ENCODE data around the gene JUNB. TPM values are rescaled to one million over a fixed set of nuclear protein-coding genes. Genes with fewer than 3 reads are reported as not detected.

The JUNB gene
- total RNA-seq: 101 and 105 TPM in 2 replicates

GRCh38 chr19:12791345-12792050 lies at the start of gene JUNB:
JUNB (plus strand) TSS chr19:12791486; CDS start chr19:12791772, 286 bp downstream.
- intact Hi-C loops (cut with micrococcal nuclease): loop anchor here (1.0 to 5.0 kb wide), 5 partner anchors 9 to 1354 kb away; partner anchors contain the start of genes DHPS, IER2, ODAD3 and PRKCSH

- intact Hi-C loops (cut with micrococcal nuclease): no loop called here
Observed at GRCh38 chr19:12745166-12745897, 46.0 kb upstream of the JUNB start.

DNA sequence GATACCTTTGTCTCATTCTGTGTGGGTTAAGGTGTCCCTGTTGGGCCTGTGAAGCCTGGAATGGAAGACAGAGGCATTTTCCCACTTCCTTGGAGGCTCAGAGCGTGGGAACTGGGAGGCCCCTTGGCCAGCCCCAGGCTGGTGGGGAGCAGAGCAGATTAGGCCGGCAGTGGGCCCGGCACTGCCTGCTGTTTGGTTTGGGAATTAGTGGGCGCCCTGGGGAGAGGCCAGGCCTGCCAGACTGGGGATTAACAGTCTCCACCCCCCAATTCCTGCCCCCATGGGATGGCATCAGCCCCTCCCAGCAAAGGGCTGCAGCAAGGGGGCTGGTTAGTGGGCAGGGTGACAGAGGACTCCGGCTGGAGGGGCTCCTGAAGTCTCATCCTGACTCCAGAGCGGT lies 42.8 kb upstream of the JUNB start:
- intact Hi-C loops (cut with micrococcal nuclease): no loop called here

DNA sequence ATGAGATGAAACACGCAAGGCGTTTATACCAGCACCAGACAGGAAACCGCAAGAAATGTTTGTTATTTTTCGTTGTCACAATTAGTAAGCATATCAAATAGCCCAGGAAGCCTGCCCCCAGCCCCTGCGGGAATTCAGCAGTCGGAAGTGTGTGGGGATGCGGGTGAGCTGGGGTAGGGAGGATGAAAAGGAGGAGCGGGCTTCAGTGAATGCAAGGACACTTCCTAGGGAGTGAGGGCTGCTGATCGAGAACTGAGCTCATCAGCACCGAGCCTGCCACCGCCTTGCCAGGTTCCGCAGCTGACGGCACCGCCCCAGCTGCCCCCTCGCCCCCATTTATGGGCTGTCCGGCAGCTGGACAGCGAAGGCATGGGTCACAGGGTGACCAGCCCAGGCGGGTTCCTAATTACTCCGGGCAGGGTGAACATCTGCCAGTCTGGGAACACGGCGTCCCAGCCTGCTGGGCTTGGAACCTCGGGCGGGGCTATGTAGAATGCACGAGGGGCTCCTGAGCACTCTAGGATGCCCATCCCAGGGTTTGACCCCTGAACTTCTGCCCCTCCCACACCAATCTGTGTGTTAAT lies 41.3 kb upstream of the JUNB start:
- intact Hi-C loops (cut with micrococcal nuclease): no loop called here

DNA sequence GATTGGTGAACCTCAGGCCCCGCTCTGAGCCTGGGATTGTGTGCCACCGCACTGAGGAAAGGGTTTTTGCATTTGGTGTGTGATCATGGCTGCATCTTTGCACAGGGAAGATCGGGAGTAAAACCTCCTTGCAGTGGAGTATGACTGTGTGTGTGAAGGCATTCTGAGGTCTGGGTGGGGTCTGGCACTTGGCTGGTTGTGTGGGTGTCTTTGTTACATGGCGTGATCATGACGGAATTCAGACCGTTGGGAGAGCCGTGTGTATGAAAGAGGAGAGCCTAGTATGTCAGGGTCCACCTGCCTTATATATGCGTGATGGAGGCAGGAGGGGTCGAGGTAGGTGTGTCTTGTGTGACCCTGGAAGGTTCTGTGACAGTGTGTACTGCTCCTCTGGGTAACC lies 40.4 kb upstream of the JUNB start:
- intact Hi-C loops (cut with micrococcal nuclease): no loop called here

DNA sequence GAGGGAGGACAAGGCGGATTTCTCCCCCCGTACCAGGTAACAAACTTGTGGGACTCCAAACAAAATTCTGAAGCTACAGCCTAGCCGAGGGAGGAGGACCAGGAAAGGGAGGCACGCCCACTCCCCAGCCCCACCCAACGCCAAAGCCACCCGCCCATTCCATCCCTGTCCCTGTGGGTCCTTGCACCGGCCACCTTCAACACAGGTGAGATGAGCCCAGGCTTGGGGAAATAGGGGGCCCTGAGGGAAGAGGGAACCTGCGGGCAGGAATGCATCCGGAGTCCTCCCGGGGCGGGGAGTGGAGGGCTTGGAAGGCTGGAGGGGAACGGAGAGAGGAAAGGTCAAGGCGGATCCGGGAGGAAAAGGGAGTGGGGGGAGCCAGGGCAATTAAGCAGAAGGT lies 39.7 kb upstream of the JUNB start, which contains the start of gene BEST2:
TSS of gene BEST2 (plus strand) at position 157 of the 400 bp plus-strand sequence. CDS start 802 bp downstream, outside the sequence.
- intact Hi-C loops (cut with micrococcal nuclease): no loop called here

DNA sequence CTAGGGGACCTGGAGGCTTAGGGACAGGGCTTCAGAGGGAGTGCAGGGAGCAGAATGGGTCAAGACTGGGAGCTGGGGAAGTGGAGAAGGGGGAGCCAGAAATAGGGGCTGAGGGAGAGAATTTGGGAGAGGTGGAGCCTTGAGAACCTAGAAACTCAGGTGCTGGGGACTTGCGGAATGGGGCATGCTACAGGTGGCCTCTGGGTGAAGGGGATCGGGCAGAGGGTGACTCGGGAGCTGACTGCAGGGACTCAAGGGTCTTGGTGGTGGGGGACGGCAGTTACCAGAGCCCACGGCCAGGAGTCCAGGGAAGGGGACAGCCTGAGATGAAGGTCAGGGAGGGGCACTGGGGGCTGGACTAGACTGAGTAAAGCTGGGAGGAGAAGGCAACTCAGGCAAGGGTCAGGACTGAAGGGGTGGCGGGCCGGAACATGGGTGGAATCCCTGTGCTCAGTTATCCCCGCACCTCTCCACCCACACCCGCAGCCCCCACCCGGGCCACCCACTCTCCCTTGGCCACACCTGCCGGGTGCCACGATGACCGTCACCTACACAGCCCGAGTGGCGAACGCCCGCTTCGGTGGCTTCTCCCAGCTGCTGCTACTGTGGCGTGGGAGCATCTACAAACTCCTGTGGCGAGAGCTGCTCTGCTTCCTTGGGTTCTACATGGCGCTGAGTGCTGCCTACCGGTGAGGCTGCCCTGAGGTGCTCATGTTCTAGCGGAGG lies 39.1 kb upstream of the JUNB start:
- intact Hi-C loops (cut with micrococcal nuclease): no loop called here

DNA sequence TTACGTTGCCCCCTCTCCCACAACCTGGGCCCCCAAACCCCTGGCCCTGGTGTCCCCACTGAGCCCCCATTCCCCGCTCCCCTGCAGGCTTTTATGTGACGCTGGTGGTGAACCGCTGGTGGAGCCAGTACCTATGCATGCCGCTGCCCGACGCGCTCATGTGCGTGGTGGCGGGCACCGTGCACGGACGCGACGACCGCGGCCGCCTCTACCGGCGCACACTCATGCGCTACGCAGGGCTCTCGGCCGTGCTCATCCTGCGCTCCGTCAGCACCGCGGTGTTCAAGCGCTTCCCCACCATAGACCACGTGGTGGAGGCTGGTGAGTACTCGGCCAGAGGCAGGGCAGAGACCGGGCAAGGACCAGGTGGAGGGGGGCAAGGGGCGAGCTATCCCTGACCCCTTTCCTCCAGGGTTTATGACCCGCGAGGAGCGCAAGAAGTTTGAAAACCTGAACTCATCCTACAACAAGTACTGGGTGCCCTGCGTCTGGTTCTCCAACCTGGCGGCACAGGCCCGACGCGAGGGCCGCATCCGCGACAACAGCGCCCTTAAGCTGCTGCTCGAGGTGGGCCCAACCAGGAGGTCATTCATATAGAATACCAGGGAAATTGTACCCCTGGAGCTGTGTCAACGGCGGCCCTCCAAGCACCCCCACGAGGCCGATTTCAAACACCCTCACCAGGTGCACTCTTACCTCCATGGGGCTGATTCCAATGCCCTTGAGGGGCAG lies 36.7 kb upstream of the JUNB start:
- intact Hi-C loops (cut with micrococcal nuclease): no loop called here

- intact Hi-C loops (cut with micrococcal nuclease): loop anchor here (2.0 kb wide), 1 partner anchor 22 kb away; the partner anchor contains the start of gene TRIR
Observed at GRCh38 chr19:12756150-12756883, 35.0 kb upstream of the JUNB start.

- intact Hi-C loops (cut with micrococcal nuclease): loop anchor here (1.0 to 2.0 kb wide), 3 partner anchors 23 to 193 kb away; partner anchors contain the start of gene TRIR
Observed at GRCh38 chr19:12757544-12758274, 33.6 kb upstream of the JUNB start.

- intact Hi-C loops (cut with micrococcal nuclease): loop anchor here (1.0 to 10.0 kb wide), 2 partner anchors 37 to 175 kb away; partner anchors contain the start of genes CALR and FARSA
Observed at GRCh38 chr19:12759686-12760085, 31.6 kb upstream of the JUNB start.

DNA sequence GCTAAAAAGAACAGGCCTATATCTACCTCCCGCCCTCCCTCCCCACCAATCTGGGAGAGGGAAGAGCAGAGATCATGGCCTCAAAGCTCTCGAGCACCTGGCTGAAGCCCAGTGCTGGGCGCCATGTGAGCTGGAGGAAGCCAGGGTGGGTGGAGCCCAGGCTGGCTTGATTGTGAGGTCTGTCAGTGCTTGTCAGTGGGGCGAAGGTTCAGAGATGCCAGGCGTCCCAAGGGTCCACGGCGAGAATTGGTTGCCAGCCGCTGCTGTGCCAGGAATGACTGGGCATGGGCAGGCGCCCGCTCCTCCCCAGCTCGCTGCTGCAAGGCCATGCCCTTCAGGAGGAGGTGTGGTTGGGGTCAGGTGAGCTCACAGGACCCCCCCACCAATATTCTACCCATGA lies 28.2 kb upstream of the JUNB start:
- intact Hi-C loops (cut with micrococcal nuclease): loop anchor here (10.0 kb wide), 1 partner anchor 172 kb away; the partner anchor contains the start of genes CALR and FARSA

DNA sequence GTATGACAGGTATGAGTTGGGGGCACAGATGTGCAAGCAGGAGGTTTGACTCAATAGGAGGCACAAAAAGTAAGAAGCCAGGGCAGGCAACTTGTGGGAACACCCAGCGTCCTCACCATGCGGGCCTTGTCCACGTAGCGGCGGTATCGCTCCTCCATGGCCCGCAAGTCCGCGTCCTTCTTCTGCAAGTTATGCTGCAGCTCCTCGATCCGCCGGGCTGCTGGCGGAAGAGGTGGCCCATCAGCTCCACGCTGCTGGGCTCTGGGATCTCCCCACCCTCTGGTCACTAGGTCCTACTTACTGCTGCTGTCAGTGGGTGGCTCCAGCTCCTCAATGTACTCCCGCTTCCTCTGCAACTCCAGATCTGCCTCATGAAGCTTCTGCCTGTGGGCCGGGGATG lies 26.6 kb upstream of the JUNB start:
- intact Hi-C loops (cut with micrococcal nuclease): loop anchor here (10.0 kb wide), 1 partner anchor 170 kb away; the partner anchor contains the start of genes CALR and FARSA

- intact Hi-C loops (cut with micrococcal nuclease): loop anchor here (1.0 to 10.0 kb wide), 3 partner anchors 30 to 169 kb away; partner anchors contain the start of genes CALR and FARSA
Observed at GRCh38 chr19:12766051-12766521, 25.2 kb upstream of the JUNB start.

DNA sequence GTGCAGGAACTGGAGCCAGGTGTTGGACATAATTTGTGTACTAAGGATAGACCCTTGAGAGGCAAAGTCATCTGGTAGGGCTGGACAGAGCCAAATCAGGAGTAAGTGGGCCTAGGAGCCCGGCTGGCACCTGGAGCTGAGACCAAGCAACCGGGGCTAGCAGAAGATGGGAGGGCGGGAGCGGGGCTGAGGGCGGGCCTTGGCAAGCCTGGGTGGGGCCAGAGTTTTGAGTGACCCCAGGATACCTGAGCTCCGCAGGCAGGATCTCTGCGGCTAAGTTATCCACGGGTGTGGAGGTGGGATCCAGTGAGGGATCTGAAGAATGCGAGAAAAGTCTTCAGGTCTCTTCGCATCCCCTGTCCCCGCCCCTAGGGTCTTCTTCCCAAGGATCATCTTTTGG lies 24.1 kb upstream of the JUNB start:
- intact Hi-C loops (cut with micrococcal nuclease): loop anchor here (10.0 kb wide), 1 partner anchor 168 kb away; the partner anchor contains the start of genes CALR and FARSA

GRCh38 chr19:12767666-12768065 lies 23.6 kb upstream of the JUNB start:
- intact Hi-C loops (cut with micrococcal nuclease): loop anchor here (10.0 kb wide), 1 partner anchor 167 kb away; the partner anchor contains the start of genes CALR and FARSA

DNA sequence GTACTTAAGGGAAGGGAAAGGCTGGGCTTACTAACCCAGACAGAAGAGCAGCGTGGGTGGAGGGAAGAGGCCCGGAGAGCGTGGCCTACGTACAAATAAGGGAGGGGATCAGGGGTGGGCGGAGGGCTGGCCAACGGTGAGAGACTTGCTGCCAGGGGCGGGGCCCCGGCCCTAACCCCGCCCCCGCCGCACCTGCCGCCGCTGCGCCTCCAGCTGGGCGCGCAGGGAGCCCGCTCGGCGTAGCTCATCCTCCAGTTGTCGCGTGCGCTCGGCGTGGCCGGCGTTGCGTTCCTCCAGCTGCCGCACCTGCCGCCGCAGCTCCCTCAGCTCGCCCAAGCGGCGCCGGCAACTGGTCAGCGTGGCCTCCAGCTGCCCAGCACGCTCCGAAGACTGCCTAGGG lies 21.6 kb upstream of the JUNB start:
- intact Hi-C loops (cut with micrococcal nuclease): loop anchor here (10.0 kb wide), 1 partner anchor 165 kb away; the partner anchor contains the start of genes CALR and FARSA

- intact Hi-C loops (cut with micrococcal nuclease): no loop called here
Observed at GRCh38 chr19:12770922-12771321, 20.4 kb upstream of the JUNB start.
